GM12891 (cell line): Measurements from ENCODE around the gene RAD23A. TPM values are rescaled to one million over a fixed set of nuclear protein-coding genes. Genes with fewer than 3 reads are reported as not detected.
"Not testable (repeated sequence)": the region's sequence is repeated elsewhere in the genome, so short reads cannot be mapped to it uniquely, and the experiment has no call there.

Experiments
- DNase-seq: peaks from one replicate; pipeline ENCODE4 v3.0.0; 2011; ENCODE audit warnings: low spot score; ENCODE audit not compliant: insufficient read length
- FAIRE-seq: peaks from 2 replicates; lab custom pipeline; 2011; peaks lifted over from hg19 to GRCh38; lab: Jason Lieb, UNC
- PAX5 ChIP-seq: IDR thresholded peaks from 2 replicates; pipeline ENCODE4 v1.6.1; 2011; ENCODE audit warnings: low read length, moderate library complexity, mild to moderate bottlenecking; ENCODE audit not compliant: insufficient read depth, severe bottlenecking
- POLR2A ChIP-seq: IDR thresholded peaks from 2 replicates; pipeline ENCODE4 v1.6.1; 2011; ENCODE audit warnings: low read depth, low read length, control low read depth
- POLR2AphosphoS5 ChIP-seq: IDR thresholded peaks from 2 replicates; pipeline ENCODE4 v1.6.1; 2011; ENCODE audit warnings: low read depth, low read length, control low read depth
- POU2F2 ChIP-seq: IDR thresholded peaks from 2 replicates; pipeline ENCODE4 v1.6.1; 2011; ENCODE audit warnings: low read depth, mild to moderate bottlenecking, control low read depth, low read length, moderate library complexity
- SPI1 ChIP-seq: IDR thresholded peaks from 2 replicates; pipeline ENCODE4 v1.6.1; 2011; ENCODE audit warnings: low read depth, low read length, control low read depth
- TAF1 ChIP-seq: IDR thresholded peaks from 2 replicates; pipeline ENCODE4 v1.6.1; 2011; ENCODE audit warnings: low read depth, low read length, control low read depth
- polyA plus RNA-seq: library from polyadenylated mRNA; unstranded; fragments of >200 nt; gene quantifications from one replicate; pipeline ENCODE4 v1.2.1, GENCODE V29; 2012; ENCODE audit warnings: low read depth, missing spikeins, inconsistent platforms; ENCODE audit not compliant: missing spikeins

RAD23A gene
- polyA plus RNA-seq: 108 TPM

DNA sequence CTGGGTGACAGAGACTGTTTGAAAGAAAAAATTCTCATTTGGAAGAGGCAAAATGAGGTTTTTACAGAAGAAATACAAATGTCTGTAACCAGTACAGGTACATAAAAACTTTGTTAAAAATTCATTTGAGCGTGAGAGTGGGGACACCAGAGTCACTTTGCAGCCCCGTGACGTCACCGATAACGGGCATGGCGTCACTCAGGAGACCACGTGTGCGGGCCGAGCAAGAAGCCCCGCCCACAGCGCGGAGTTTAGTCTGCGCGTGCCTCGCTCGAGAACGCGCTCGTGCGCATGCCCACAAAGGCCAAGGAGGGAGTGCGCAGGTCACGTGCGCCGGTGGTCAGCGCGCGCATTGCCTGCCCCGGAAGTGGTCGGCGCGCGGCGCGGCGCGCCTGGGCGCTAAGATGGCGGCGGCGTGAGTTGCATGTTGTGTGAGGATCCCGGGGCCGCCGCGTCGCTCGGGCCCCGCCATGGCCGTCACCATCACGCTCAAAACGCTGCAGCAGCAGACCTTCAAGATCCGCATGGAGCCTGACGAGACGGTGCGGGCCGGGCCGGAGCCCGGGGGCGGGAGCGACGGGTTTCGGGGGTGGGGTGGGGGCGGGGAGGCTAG, at the start of gene RAD23A:
RAD23A (plus strand) TSS at position 384 of the 613 bp plus-strand sequence; CDS start at position 471, 87 bp downstream.
- DNase-seq (peak; percentile 87), FAIRE-seq (peak; percentile 100)
- peak; percentile 56 for TF ChIP-seq PAX5
- peak; percentile 97 for TF ChIP-seq POLR2A
- TF ChIP-seq POLR2AphosphoS5: peak; percentile 99
- peak; percentile 98 for TF ChIP-seq TAF1
- TF ChIP-seq POU2F2: peak; percentile 95
- TF ChIP-seq SPI1: peak; percentile 29; the same call in 1 of the 2 replicates

- TF ChIP-seq TAF1: no peak
- DNase-seq: no peak
- FAIRE-seq: no peak
These were observed 49.2 kb upstream of the RAD23A start for GRCh38 chr19:12896460-12896859.

GRCh38 chr19:12899891-12900518, 45.7 kb upstream of the RAD23A start:
- TF ChIP-seq SPI1 (no peak), POLR2AphosphoS5 (no peak), TAF1 (no peak), POU2F2 (peak; percentile 71; the same call in 1 of the 2 replicates), PAX5 (peak; percentile 24), POLR2A (no peak)
- peak; percentile 63 for DNase-seq
- peak; percentile 94 for FAIRE-seq

DNA sequence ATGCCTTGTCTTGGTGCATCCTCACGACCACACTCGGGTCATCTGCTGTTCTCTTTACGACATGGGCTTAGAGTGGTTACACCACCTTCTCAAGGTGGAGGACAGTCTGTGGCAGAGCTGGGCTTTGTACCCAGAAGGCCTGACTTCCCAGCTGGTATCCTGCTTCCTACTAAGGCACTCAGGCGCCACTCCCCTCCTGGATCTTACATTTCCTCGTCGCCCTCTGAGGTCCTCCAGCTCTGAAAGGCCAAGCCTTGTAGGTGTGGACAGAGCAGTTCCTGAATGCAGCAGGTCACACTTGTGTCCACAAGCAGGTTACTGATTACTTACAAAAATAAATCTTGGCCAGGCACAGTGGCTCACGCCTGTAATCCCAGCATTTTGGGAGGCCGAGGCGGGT, 38.5 kb upstream of the RAD23A start:
- DNase-seq: no peak
- TF ChIP-seq SPI1 (no peak), POLR2AphosphoS5 (no peak), POLR2A (no peak), PAX5 (no peak), TAF1 (no peak), POU2F2 (no peak)
- no peak for FAIRE-seq

- DNase-seq: no peak
- FAIRE-seq: no peak
- no peak for TF ChIP-seq POU2F2
- TF ChIP-seq POLR2AphosphoS5: no peak
- no peak for TF ChIP-seq TAF1
These were observed 33.1 kb upstream of the RAD23A start for GRCh38 chr19:12912571-12912970.

DNA sequence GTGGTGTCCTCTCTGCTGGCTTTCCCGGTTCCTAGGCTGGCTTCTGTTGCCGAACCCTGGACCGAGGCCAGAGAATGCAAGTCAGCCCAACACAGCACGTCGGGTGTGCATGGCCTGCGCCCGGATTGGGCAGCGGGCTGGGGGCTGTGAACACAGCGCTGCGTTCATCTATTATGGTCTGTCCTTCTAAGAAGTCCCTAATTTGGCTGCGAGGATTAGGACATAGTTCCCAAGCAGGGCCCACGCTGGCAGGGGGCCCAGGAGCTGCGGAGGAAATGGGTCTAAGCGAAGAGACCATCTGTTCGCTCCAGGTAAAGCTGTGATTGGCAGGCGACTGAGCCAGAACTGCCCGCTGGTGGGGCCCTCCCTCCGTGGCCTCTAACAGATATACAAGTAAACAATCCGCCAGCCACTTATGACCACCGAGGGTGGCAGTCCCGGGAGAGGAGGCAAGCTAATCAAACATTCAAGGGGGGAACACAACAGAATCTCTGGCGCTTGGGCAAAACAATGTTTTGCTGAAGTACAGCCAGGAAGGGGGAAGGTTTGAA, 32.6 kb upstream of the RAD23A start:
- DNase-seq: no peak
- TF ChIP-seq TAF1 (no peak), SPI1 (no peak), POU2F2 (no peak), PAX5 (no peak), POLR2A (no peak), POLR2AphosphoS5 (no peak)
- FAIRE-seq: no peak

GRCh38 chr19:12913851-12914690, 31.6 kb upstream of the RAD23A start:
- TF ChIP-seq PAX5: no peak
- TF ChIP-seq POLR2A: peak; percentile 60
- peak; percentile 49 for TF ChIP-seq POLR2AphosphoS5
- TF ChIP-seq SPI1: 0 out of 2 replicates have a peak, but pooled peaks have one; percentile 17
- TF ChIP-seq TAF1: no peak
- FAIRE-seq (peak; percentile 84), DNase-seq (peak; percentile 51)

DNA sequence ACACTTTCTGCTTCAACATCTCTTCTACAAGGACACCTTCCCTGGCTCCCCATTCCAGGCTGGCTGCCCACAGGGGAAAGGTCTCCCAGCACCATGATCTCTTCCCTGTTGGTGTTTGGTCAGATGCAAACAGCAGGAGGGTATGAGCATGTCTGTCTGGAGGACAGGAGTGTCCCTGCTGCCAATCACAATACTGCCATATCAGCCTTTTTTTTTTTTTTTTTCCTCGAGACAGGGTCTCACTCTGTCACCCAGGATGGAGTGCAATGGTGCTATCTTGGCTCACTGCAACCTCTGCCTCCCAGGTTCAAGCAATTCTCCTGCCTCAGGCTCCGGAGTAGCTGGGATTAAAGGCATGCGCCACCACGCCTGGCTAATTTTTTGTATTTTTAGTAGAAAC, 29.8 kb upstream of the RAD23A start:
- not testable (repeated sequence) for DNase-seq, FAIRE-seq

- TF ChIP-seq POU2F2: no peak
- no peak for TF ChIP-seq TAF1
- no peak for TF ChIP-seq SPI1
- TF ChIP-seq PAX5: no peak
- no peak for TF ChIP-seq POLR2A
- no peak for TF ChIP-seq POLR2AphosphoS5
- FAIRE-seq (no peak), DNase-seq (no peak)
These were observed 27.4 kb upstream of the RAD23A start for GRCh38 chr19:12918253-12918652.

GRCh38 chr19:12921047-12921446, 24.6 kb upstream of the RAD23A start:
- FAIRE-seq: no peak
- TF ChIP-seq POLR2A (no peak), TAF1 (no peak), POLR2AphosphoS5 (no peak)

More at GRCh38 chr19:12921047-12921446, 24.6 kb upstream of the RAD23A start:
- no peak for DNase-seq
